GM19397 (cell line): ENCODE measurements around the gene COL5A1.

Experiments used
- ATAC-seq: cut with Tn5 transposase; IDR thresholded peaks from one replicate; pipeline ENCODE4 v1.9.1; 2021; ENCODE audit warnings: mild to moderate bottlenecking, moderate library complexity; ENCODE audit not compliant: unreplicated experiment

COL5A1 gene

GRCh38 chr9:134809826-134810225 lies 168.2 kb downstream of the COL5A1 start:
- no peak for ATAC-seq

- ATAC-seq = no peak
Observed at GRCh38 chr9:134811079-134811672, 169.6 kb downstream of the COL5A1 start.

- no peak for ATAC-seq
Observed at GRCh38 chr9:134811673-134812342, 170.2 kb downstream of the COL5A1 start.

DNA sequence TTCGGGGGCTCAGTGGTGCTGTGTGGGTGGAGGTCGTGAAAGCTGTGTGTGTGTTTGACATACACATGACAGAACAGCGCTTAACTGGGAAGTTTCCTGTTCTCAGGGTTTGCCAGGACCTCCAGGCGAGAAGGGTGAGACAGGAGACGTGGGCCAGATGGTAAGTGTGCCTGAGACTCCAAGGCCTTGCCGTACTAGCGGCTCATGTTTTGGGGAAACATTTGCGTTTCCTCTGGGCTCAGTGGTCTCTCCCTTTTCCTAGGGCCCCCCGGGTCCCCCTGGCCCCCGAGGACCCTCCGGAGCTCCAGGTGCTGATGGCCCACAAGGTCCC lies 170.7 kb downstream of the COL5A1 start:
- no peak for ATAC-seq

DNA sequence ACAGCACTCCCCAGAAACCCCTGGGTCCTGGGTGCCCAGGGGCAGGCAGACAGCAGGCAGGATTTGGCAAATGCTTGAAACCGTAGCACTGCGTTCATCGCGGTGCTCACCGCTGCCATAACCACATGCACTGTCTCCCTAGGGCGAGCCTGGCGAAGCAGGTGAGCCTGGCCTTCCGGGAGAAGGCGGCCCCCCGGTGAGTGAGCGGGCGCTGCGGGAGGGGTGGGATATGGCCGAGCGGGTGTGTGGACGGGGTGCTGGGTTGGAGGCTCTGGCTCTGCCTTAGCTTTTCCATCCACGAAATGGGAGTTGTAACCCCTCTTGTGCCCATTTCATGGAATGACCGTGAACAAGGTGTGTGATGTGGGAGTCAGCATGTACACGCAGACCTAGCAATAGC lies 172.2 kb downstream of the COL5A1 start:
- no peak for ATAC-seq

DNA sequence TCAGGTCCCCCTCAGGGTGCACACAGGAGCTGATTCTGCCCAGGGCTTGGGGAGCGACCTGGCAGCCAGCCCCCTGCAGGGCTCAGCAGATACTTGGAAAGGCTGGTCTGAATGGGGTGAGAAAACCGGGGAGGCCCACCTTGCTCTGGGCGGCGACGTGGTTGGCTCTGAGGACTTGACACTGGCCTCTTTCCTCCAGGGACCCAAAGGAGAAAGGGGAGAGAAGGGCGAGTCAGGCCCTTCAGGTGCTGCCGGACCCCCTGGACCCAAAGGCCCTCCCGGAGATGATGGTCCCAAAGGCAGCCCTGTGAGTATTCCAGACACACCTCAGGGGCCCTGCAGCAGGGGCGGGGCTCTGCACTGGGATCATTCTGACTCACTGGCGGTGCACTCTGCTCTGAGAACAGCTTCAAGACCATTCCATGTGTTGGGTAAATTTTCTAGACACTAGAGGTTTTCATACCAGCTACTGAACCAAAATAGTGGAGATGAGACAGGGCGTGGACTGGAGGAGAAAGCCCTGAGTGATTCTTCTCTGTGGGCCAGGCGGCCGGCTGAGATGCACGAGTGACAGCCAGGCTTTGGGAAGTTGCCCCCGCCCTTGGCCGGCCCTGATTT lies 173.1 kb downstream of the COL5A1 start:
- ATAC-seq = no peak

DNA sequence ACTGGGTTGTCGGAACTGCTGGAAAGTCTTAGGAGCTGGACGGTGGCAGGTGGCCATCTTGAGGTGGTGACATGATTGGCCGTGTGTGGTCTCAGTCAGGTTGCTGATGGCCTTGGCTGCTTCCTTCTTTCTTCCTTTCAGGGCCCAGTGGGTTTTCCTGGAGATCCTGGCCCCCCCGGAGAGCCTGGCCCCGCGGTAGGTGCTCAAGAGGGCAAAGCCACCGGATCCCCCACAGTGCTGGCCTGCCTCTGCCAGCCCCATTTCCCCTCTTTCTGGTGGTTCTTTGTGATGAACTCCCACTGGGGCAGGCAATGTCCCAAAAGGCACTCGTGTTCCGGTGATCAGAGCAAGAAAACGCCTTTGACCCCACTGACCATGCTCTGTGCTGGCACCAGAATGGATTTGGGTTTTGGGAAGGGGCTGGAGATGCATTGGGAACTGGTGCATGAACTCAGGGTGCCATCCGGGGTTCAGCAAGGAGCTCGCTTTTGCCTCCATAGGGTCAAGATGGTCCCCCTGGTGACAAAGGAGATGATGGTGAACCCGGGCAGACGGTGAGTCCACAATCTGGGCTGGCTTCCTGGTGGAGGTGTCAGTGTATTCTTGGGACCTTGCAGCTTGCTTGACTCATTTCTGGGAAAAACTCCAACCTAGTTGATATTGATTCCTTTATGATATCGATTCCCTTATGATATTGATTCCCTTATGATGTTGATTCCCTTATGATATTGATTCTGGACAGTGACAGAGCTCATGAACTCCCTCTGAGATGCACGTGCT lies 174.0 kb downstream of the COL5A1 start:
- ATAC-seq = no peak

GRCh38 chr9:134816264-134816663 lies 174.7 kb downstream of the COL5A1 start:
- ATAC-seq = no peak

DNA sequence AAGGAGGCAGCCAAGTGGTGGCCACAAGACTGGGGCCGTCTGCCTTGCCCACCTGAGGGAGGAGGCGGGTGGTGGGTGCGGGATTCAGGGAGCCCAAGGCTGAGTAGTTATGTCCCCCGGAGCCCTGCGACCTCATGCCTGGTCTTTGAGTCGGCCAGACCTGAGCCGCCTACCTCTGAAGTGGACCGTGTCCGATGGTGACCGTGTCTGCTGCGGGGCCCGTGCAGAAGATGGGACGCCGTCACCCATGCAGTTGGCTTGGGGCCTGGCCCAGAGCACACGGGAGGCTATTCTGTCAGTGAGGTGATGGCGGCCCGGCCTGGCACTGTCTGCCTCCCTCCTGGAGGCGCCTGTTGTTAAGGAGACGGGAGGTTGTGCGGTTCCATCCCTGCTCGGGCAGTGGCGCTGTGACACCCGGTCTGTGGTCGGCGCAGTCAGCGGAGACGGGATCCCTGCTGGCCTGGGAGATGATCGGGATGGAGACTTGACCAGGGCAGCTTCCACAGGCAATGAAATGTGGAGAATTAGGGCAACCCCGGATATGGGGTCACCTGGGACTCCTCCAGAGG lies 176.5 kb downstream of the COL5A1 start:
- no peak for ATAC-seq

- ATAC-seq = no peak
Observed at GRCh38 chr9:134818591-134818990, 177.0 kb downstream of the COL5A1 start.

- ATAC-seq = no peak
Observed at GRCh38 chr9:134820901-134821300, 179.3 kb downstream of the COL5A1 start.

DNA sequence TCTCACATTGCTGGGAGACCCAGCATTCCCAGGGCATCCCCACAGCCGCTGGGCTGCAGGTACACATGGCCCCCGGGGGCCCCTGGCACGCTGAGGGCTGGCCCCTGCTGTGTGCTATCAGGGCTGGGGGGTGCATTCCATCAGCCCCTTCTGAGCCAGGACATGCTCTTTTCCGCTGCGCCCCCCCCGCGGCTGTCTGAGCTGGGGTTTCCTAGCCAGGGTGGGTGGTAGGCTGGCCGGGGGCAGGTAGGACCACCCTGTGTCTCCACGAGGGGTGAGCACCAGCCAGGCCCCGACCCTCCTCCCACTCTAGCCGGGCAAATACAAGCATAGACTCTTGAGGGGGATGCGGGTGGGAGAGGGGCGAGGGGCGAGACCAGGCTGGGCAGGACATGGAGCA lies 180.9 kb downstream of the COL5A1 start:
- ATAC-seq = no peak

DNA sequence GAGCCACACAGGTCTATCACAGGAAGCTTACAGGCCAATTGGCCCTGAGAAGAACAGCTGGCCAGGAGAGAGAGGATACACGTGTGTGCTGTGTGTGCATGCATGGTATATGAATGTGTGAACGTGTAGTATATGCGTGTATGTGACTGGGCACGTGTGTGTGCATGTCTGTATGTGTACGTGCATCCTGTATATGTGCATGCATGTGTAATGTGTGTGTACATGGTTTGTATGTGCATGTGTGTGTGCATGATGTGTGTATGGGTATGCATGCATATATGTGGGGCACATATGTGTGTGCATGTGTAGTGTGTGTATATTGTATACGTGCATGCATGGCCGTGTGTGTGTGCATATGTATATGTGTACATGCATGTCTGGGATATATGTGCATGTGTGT lies 182.0 kb downstream of the COL5A1 start:
- ATAC-seq = no peak

GRCh38 chr9:134824583-134824982 lies 183.0 kb downstream of the COL5A1 start:
- no peak for ATAC-seq

DNA sequence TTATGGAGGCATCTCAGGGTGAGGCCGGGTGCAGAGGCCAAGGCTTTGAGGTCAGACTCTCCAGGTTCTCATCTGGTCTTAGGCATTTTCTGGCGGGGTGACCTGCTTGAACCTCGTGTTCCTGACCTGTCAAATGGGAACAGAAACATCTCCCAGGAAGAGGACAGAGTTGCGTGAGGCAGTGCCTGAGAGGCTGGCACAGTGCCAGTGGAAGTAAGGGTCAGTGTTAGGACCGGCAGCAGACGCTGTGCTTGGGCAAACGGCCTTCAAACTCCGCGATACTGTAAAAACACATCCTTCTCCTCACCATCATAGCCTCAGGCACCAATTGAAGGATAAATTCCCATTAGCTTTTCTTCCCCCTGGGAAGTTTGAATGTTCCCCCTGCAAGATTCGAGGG lies 183.4 kb downstream of the COL5A1 start:
- no peak for ATAC-seq

DNA sequence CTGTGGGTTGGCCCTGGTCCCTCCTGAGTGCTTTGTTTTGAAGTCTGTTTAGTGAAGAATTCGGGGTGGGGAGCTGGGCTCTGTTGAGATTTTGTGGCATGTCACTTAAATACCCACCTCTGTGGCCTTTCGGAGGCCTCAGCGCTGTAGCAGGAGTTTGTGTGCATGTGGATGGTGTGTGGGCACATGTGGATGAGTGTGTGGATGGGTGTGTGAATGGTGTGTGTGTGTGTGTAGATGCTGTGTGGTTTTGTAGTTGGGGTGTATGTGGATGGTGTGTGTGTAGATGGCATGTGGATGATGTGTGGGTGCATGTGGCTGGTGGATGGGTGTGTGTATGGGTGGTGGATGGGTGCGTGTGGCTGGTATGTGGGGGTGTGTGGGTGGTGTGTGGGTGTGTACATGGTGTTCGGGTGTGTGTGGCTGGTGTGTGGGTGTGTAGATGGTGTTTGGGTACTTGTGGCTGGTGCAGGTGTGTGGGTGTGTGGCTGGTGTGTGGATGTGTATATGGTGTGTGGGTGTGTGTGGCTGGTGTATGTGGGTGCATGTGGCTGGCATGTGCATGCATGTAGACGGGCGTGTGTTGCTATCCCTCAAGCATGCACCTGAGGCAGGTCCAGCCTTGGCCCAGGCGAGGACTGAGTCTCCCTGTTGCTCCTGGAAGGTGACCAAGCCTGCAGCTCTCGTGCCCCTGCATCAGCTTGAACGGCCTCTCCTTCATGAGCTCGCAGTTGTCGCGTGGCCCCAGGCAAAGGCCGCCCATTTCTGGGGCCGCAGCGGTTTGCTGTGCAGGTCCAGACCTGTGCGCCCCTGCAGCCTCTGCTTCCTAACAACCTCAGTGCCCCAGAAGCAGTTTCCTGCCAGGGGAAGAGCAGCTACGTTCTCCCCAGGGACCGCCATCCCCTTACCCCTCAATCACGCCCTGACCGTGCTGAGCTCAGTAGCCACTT lies 185.0 kb downstream of the COL5A1 start:
- ATAC-seq = no peak

- no peak for ATAC-seq
Observed at GRCh38 chr9:134827559-134827958, 186.0 kb downstream of the COL5A1 start.

- ATAC-seq = no peak
Observed at GRCh38 chr9:134827993-134828392, 186.4 kb downstream of the COL5A1 start.

- ATAC-seq = no peak
Observed at GRCh38 chr9:134828892-134829291, 187.3 kb downstream of the COL5A1 start.

DNA sequence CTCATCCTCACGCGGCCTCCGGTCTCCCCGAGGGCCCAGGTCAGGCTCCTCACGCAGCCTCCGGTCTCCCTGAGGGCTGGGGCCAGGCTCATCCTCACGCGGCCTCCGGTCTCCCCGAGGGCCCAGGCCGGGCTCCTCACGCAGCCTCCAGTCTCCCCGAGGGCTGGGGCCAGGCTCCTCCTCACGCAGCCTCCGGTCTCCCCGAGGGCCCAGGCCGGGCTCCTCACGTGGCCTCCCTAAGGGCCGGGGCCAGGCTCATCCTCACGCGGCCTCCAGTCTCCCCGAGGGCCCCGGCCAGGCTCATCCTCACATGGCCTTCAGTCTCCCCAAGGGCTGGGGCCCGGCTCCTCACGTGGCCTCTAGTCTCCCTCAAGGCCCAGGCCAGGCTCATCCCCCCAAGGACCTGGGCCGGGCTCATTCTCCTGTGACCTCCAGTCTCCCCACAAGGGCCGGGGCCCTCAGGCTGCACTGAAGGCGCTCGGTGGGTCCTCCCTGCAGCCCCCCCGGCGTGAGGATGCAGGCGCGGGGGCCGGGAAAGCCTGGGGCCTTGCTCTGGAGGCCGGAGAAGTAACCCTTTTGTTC lies 187.8 kb downstream of the COL5A1 start:
- ATAC-seq = no peak
